Skin epidermis (tissue), 12 donors: ENCODE data around the gene TBKBP1.

Experiments
- H3K27ac ChIP-seq, 21 experiments: fragments of 200-600 bp; sonication (generic) in 11 of 21; one replicate each; pipeline ENCODE4 v1.5.0; 2020; ENCODE audit warnings: mild to moderate bottlenecking in 3 of 21, inconsistent platforms in 2 of 21, moderate library complexity in 2 of 21
- H3K4me3 ChIP-seq, 7 experiments: fragments of 200-600 bp; sonication (generic) in 2 of 7; one replicate each; pipeline ENCODE4 v1.5.0; 2020; ENCODE audit warnings: inconsistent platforms in 2 of 7, mild to moderate bottlenecking in 2 of 7, moderate library complexity in 1 of 7

The TBKBP1 gene

GRCh38 chr17:47708312-47708863, 14.4 kb downstream of the TBKBP1 start:
- peak overlapping the region in 1 of 7 experiments; percentile 19 for H3K4me3 ChIP-seq

DNA sequence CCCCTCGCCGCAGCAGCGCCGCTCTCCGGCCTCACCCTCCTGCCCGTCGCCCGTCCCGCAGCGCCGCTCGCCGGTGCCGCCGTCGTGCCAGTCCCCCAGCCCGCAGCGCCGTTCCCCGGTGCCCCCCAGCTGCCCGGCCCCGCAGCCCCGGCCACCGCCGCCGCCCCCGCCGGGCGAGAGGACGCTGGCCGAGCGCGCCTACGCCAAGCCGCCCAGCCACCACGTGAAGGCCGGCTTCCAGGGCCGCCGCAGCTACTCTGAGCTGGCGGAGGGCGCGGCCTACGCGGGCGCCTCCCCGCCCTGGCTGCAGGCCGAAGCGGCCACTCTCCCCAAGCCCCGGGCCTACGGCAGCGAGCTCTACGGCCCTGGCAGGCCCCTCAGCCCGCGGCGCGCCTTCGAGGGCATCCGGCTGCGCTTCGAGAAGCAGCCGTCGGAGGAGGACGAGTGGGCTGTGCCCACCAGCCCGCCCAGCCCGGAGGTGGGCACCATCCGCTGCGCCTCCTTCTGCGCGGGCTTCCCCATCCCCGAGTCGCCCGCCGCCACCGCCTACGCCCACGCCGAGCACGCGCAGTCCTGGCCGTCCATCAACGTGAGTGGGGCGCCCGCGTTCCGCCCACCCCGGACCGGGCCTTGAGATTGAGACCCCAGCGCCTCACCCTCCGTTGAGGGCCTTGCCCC, 15.0 kb downstream of the TBKBP1 start:
- peak overlapping the region in 1 of 7 experiments; percentile 19 for H3K4me3 ChIP-seq
- no peak overlapping the region for H3K27ac ChIP-seq

More at GRCh38 chr17:47708312-47708863, 14.4 kb downstream of the TBKBP1 start:
- peak overlapping the region in 1 of 21 experiments; percentile 34 for H3K27ac ChIP-seq

DNA sequence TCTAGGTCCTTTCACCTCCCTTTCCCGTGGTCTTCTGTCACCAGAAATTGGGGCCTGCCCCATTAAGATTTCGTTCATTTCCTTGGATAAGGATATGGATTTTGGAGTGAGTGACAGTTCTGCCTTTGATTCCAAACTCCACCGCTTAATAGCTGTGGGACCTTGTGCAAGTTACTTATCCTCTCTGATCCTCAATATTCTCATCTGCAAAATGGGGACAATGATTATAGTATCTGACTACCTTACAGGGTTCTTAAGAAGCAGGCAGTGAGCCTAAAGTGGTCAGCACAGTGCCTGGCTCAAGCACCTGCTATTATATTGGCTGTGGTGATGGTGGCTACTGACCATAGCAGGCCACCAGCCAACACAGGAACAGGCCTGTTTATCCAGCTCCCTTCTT, 15.6 kb downstream of the TBKBP1 start:
- no peak overlapping the region for H3K4me3 ChIP-seq
- H3K27ac ChIP-seq = no peak overlapping the region

GRCh38 chr17:47711366-47712099, 17.6 kb downstream of the TBKBP1 start:
- H3K27ac ChIP-seq = no peak overlapping the region
- H3K4me3 ChIP-seq = no peak overlapping the region

GRCh38 chr17:47712330-47713023, 18.5 kb downstream of the TBKBP1 start:
- Histone ChIP-seq H3K27ac (no peak overlapping the region), H3K4me3 (no peak overlapping the region)

DNA sequence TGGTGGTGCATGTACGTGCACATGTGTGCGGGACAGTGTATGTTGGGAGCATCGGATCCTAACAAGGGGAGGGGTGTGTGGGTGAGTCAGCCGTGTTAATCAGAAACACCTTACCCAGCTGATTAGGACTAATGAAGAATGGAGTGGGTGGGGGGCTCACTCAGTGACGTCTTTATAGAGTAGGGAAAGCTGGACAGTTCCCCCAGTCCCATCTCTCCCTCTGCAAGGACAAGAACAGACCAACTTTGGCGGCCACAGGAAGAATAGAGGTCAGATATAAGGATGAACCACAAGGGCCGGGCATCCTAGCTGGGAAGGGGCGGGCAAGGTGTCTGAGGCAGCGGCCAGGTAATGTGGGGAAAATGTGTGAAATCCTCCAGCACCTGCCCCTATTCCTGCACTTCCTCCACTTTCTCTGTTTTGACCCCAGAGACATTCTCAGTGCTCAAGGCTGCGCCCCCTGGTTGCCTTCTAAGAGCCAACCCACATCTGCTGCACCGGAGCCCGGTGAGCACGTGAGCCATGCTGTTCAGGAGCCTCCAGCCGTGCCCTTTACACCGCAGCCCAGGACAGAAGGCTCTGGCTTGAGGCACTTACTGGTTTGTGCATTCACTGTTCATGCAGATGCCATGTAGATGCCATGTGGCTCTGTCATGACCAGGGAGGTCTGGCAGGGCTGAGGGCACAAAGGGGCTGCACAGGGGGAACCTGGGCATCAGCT, 20.2 kb downstream of the TBKBP1 start:
- no peak overlapping the region for H3K27ac ChIP-seq
- H3K4me3 ChIP-seq = no peak overlapping the region

DNA sequence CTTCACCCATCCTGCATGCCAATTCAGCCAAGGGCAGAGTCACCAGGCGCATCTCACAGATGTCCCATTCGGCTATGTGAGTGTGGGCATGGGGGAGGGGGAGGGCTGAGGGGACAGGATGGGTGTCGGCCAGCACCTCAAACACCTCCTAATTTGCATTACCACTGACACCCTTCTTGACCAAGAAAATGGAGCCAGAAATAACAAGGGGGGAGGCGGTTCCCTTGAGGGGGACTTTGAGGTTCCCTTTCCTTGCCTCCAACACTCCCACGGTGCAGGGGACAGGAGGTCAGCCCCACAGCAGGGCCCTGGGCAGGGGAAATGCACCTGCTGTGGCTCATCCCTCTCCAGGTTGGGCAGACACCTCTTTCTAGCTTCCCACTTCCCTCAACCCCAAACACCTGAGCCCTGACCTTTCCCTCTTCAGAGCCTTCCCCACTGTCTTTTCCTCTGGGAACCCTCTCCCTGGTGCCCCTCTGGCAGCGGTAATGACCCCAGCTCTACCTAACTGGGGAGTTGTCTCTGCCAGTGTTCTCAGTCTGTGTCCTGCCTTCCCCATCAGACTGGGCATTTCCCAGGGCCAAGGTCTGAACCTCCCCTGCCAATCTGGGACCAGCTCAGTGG, 20.9 kb downstream of the TBKBP1 start:
- Histone ChIP-seq H3K27ac (no peak overlapping the region), H3K4me3 (no peak overlapping the region)

DNA sequence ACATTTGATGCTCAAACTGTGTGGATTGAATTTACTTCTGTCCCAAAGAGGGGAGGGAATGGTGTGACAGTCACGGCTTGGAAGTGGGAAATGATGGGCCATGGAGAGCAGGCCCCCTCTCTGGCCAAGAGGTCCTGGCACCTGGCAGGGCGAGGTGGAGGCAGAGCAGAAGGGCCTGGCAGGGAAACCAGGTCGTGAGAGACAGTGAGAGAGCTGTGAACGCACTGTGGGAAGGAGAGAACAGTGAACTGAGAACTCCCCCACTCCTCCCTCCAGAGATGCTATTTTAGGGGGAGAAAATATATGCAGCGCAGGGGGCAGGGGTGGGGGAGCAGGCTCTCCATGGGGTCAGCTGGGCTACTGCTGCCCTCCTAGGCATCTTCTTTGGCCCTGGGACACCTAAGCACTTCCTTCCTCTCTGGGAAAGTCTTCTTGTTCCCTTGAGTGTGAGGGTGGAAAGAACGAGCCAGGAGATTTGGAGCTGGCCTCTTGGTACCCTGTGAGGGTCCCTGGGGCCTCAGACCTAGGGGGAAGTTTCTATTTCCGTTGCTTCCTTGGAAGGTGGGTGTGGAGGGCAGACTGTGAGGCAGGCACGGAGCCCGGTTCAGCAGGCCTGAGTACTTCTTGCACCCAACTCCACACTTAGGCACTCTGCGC, 21.8 kb downstream of the TBKBP1 start:
- no peak overlapping the region for H3K27ac ChIP-seq
- no peak overlapping the region for H3K4me3 ChIP-seq

DNA sequence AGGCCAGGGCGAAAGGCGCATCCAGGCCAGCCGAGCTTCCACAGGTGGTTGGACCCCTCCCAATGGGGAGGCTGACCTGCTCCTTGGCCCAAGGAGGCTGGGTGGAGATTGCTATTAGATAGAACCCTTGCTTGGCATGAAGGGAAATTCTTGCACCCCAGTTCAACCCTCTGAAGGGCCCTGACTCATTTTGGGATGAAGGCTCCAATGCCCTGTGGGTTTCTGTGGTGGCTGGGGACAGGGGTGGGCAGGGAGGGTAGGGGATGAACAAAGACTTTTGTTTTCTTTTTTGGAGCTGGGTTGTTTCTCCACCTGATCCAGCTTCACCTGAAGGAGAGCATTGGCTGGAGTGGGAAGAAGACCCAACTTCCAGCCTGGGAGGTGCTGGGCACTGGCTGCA, 22.4 kb downstream of the TBKBP1 start:
- Histone ChIP-seq H3K4me3 (no peak overlapping the region), H3K27ac (no peak overlapping the region)

DNA sequence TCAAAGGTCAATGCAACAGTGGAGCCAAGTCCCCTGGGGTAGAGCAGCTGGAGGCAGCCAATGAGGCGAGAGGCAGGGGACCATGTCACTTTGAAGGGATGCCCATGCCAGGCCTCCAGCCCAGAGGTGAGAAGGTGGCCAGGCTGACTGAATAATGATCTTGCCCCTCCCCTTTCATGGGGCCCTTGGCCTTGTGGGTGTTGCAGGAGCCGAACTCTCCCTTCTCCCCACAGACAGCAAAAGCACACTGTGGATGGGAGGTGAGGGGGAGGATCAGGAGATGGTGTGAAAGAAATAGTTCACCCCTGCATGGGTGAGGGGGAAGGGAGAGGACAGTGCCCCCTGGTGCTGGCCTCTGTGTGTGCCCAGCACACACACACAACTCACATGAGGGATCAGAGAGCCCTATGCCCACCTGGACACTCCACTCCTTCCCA, 23.3 kb downstream of the TBKBP1 start:
- Histone ChIP-seq H3K4me3 (no peak overlapping the region), H3K27ac (no peak overlapping the region)

DNA sequence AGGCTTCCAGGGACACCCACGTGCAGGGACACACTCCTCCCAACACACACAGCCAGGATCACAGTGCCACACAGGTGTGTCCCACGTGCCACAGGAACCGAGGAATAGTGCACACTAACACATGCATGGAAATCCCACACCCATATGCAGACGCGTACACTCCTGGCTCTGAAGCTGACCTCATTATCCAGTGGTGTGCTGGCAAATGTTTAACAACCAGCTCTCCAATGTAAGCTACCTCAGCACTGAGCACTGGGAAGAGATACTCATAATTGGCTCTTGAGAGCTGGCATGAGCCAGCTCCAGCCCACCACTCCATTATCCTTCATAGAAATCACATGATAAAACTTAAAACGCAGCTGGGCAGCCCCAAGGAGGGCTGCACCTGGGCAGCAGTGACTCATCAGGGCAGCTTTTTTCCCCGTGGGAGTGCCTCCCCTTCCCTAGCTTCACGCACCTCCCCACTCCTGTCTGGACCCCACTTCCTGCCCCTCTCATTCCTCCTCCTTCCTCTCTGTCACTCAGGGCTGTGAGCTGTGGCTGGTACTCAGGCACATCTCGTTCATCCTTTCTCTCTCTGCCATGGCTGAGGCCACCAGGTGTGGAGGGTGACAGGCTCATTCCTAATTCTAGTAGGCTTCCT, 24.1 kb downstream of the TBKBP1 start:
- H3K27ac ChIP-seq = peak overlapping the region in 1 of 21 experiments; percentile 7

DNA sequence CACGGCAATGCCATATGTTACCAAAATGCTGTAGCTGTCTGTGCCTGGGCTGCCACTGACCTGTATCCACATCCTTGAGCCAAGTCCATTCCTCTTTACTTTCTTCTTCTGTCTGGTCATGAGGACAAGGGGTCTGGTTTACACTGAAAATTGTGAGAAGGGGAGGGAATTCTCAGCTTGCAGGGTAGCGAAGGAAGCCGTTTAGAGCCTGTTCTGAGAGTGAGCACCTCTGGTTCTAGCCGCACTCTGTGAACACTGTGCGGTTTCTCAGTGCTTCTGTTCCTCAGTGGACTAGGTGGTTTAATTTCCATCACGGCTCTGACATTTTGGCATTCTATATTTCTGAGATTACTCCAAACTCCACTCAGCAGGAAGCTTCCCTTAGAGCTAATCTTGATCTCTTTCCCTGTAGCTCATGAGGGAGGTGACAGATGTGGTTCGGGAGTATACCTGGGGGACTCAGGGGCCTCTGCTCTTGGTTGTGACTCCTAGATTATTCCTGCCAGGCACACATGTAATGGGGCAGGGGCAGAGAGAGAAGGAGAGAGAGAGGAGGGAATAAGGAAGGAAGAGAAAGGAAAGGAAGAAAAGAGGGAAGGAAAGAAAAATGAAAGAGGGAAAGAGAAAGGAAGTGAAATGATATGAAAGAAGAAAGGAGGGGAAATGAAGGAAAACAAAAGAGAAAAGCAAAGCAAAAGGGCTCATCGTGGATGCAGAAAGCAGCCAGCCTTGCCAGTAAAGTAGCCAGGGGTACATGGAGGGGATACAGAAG, 24.9 kb downstream of the TBKBP1 start:
- Histone ChIP-seq H3K27ac (peak overlapping the region in 2 of 21 experiments; percentile 7 to 29), H3K4me3 (no peak overlapping the region)

More for the DNA sequence above, 24.1 kb downstream of the TBKBP1 start:
- H3K4me3 ChIP-seq = no peak overlapping the region

- H3K4me3 ChIP-seq = no peak overlapping the region
- peak overlapping the region in 3 of 21 experiments; percentile 29 to 51 (median 29) for H3K27ac ChIP-seq
Observed at GRCh38 chr17:47719411-47720152, 25.6 kb downstream of the TBKBP1 start.

DNA sequence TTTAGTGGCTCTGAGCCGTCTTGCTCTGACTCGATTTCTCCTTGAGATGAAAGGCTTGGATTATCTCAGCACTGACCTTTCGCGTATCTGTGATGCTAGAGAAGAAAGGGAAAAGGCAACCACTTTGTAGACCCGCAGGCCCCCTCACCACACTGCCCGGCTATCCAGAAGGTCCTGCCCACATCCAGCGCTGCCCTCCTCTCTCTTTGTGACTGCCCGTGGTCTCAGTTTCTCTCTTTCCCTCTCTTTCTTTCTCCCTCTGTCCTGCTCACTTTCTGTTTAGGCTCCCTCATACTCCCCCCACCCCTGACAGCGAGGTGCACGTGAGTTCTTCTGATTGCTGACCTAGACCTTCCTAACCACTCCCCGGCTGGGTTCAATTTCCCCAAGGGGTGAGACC, 26.2 kb downstream of the TBKBP1 start:
- H3K27ac ChIP-seq = peak overlapping the region in 1 of 21 experiments; percentile 29
- H3K4me3 ChIP-seq = no peak overlapping the region

DNA sequence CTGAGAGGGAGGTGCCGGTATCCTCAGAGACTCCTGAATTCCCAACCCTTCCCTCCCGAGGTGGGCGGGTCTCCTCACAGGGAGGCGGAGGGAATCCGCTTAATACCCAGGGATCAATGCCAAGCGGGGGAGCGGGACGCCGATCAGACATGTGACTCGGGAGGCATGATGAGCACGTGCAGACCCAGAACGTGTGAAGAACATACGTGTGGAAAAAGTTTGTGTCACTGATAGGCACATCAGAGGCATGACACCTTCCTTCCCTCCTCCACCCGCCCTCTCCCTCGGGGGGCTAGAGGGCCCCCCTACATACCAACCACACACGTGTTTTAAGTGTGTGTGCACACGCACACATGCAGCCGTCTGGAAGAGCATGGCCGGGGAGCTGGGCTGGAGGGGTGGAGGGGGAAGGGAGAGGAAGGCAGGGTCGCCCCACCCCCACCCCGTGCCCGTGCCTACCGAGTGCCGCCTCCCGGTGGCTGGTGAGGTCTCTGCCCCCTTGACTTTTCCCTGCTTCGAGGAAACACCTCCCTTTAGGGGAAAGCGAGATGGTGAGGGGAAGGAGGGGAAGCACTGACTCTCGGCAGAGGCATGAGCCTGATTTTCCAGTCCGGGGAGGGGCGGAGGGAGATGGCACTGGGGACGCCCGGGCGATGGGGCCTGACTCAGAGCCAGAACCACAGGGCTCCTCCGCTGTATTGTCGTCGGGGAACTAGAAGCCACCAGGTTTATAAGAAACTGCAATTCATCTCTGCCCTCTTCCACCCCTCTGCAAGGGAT, 27.0 kb downstream of the TBKBP1 start:
- Histone ChIP-seq H3K27ac (peak overlapping the region in 2 of 21 experiments; percentile 29 to 63), H3K4me3 (no peak overlapping the region)

DNA sequence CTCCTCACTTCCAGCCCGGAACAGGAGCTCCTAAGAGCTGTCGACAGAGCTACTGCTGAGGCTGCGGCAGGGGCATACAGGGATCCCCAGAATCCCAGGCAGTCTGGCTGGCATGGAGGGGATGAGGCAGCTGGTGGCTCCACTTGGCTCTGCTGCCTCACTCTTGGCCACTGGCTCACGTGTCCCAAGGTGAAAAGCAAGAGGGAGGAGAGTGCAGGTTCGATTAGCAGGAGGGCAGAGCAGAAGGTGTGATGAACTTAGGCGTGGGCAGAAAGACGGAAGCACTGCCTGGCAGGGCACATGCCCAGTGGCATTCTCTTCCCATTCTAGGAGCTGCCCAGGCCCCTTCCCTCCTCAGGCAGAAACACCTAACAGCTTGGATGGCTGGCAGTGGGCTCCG, 27.8 kb downstream of the TBKBP1 start:
- Histone ChIP-seq H3K4me3 (no peak overlapping the region), H3K27ac (peak overlapping the region in 1 of 21 experiments; percentile 63)
